Keratinocyte (primary cell): ENCODE data around the gene SLC12A3. TPM values are rescaled to one million over a fixed set of nuclear protein-coding genes. Genes with fewer than 3 reads are reported as not detected.

Experiments used
- DNase-seq: peaks from one replicate; pipeline ENCODE4 v3.0.0-alpha.2; 2011; ENCODE audit warnings: low read depth, missing footprints, low spot score
- FAIRE-seq: peaks from 2 replicates; lab custom pipeline; 2011; peaks lifted over from hg19 to GRCh38; lab: Jason Lieb, UNC
- H2AFZ ChIP-seq: 2 replicates; pipeline ENCODE4 v1.6.0; 2012; ENCODE audit warnings: low read length, control low read depth, inconsistent platforms; ENCODE audit not compliant: control insufficient read depth
- H3K27ac ChIP-seq: 2 replicates; pipeline ENCODE4 v1.5.1; 2011; ENCODE audit warnings: low read length; ENCODE audit not compliant: control insufficient read depth, insufficient read depth
- H3K27me3 ChIP-seq: 3 replicates; pipeline ENCODE4 v1.6.0; 2011; ENCODE audit warnings: low read length; ENCODE audit not compliant: control insufficient read depth, insufficient read depth; ENCODE audit errors: extremely low read depth
- H3K36me3 ChIP-seq, 2 experiments: 2 replicates in 1 of 2; 3 replicates in 1 of 2; pipeline ENCODE4 v1.5.1; 2011; ENCODE audit warnings: low read length in 2 of 2, mild to moderate bottlenecking in 1 of 2; ENCODE audit not compliant: control insufficient read depth in 2 of 2, insufficient read depth in 2 of 2; ENCODE audit errors: extremely low read depth in 1 of 2
- H3K4me1 ChIP-seq: 3 replicates; pipeline ENCODE4 v1.5.1; 2011; ENCODE audit warnings: low read length; ENCODE audit not compliant: control insufficient read depth, insufficient read depth; ENCODE audit errors: extremely low read depth
- H3K4me2 ChIP-seq: 3 replicates; pipeline ENCODE4 v1.6.0; 2011; ENCODE audit warnings: low read depth, low read length; ENCODE audit not compliant: control insufficient read depth, insufficient read depth; ENCODE audit errors: extremely low read depth
- H3K4me3 ChIP-seq, 3 experiments: fragments of 200-600 bp in 1 of 3; sonication (generic) in 1 of 3; 2 replicates in 2 of 3; 3 replicates in 1 of 3; pipeline ENCODE4 v1.5.1; 2011 to 2016; ENCODE audit warnings: low read length in 3 of 3, mild to moderate bottlenecking in 3 of 3, control low read depth in 2 of 3, inconsistent platforms in 1 of 3, low read depth in 1 of 3, mixed read lengths in 1 of 3, mixed run types in 1 of 3, moderate library complexity in 1 of 3; ENCODE audit not compliant: control insufficient read depth in 2 of 3, insufficient read depth in 2 of 3; ENCODE audit errors: extremely low read depth in 1 of 3
- H3K79me2 ChIP-seq: 2 replicates; pipeline ENCODE4 v1.6.0; 2012; ENCODE audit warnings: low read length; ENCODE audit not compliant: control insufficient read depth, insufficient read depth
- H3K9ac ChIP-seq: 3 replicates; pipeline ENCODE4 v1.6.0; 2011; ENCODE audit warnings: low read length; ENCODE audit not compliant: control insufficient read depth, insufficient read depth; ENCODE audit errors: extremely low read depth
- H3K9me1 ChIP-seq: 3 replicates; pipeline ENCODE4 v1.6.0; 2011; ENCODE audit warnings: low read length; ENCODE audit not compliant: control insufficient read depth, insufficient read depth; ENCODE audit errors: extremely low read depth
- H3K9me3 ChIP-seq: 2 replicates; pipeline ENCODE4 v1.5.1; 2012; ENCODE audit warnings: low read depth, low read length; ENCODE audit not compliant: control insufficient read depth
- H4K20me1 ChIP-seq: 3 replicates; pipeline ENCODE4 v1.6.0; 2011; ENCODE audit warnings: low read length; ENCODE audit not compliant: control insufficient read depth, insufficient read depth; ENCODE audit errors: extremely low read depth
- EZH2 ChIP-seq: IDR thresholded peaks from one replicate; pipeline ENCODE4 v1.6.1; 2012; ENCODE audit warnings: inconsistent platforms, mild to moderate bottlenecking, low read length, moderate library complexity
- dilution Hi-C: fragments of 300-500 bp; cut with MboI; formaldehyde crosslinking; loops from one replicate; pipeline ENCODE4 v1.7.0; 2020; ENCODE audit warnings: low sequenced_read_pairs; ENCODE audit not compliant: extremely low pct_ligation_motif_present
- polyA plus RNA-seq, 5 experiments: library from polyadenylated mRNA; depleted of rRNA in 3 of 5; stranded (reverse) in 3 of 5; stranded (forward) in 1 of 5; unstranded in 1 of 5; fragments of >200 nt; gene quantifications; 1 replicate in 1 of 5; 2 replicates in 3 of 5; 3 replicates in 1 of 5; pipeline versions ENCODE4 v1.2.1 to v1.2.3, GENCODE V29; 2011 to 2012; ENCODE audit warnings: missing spikeins in 2 of 5, low read depth in 1 of 5, low replicate concordance in 1 of 5
- TF ChIP-seq, protein P1 (sequence below), 3 experiments: IDR thresholded peaks in 1 of 3; conservative IDR thresholded peaks in 1 of 3; optimal IDR thresholded peaks in 1 of 3; 2 replicates in 2 of 3; 3 replicates in 1 of 3; pipeline versions ENCODE3 to v1.5.1; 2011; ENCODE audit warnings: low read length in 3 of 3, mild to moderate bottlenecking in 3 of 3, moderate library complexity in 2 of 3, control low read depth in 1 of 3, inconsistent platforms in 1 of 3; ENCODE audit not compliant: insufficient read depth in 2 of 3; ENCODE audit errors: extremely low read depth in 1 of 3

SLC12A3 gene
- polyA plus RNA-seq, 1 donor (not counting 4 experiments of a cell fraction or from before 2014, with no cell fraction given) = not detected

DNA sequence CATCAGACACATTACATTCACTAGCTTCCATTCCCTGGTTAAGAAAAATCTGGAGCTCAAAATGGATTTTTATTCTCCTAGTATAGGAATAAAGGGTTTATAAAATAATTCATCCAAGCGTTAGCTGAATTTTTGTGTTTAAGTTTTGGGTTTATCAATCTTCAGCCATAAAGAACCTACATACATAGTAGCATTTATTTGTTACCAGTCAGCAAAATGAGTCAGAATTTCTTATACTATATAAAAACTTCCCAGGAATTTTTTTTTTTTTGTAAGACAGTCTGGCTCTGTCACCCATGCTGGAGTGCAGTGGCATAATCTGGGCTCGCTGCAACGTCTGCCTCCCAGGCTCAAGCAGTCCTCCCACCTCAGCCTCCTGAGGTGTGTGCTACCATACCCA lies 40.2 kb upstream of the SLC12A3 start:
- Histone ChIP-seq H3K4me2 (no peak overlapping the region), H3K4me1 (no peaks in the 10 kb centered on the region), H3K36me3 (peaks cover 18 to 43% of the 10 kb centered on the region in 2 experiments), H3K9me3 (no peaks in the 10 kb centered on the region), H3K27me3 (no peaks in the 10 kb centered on the region), H3K27ac (no peak overlapping the region), H4K20me1 (no peaks in the 10 kb centered on the region), H2AFZ (no peak overlapping the region), H3K9ac (no peak overlapping the region), H3K79me2 (no peaks in the 10 kb centered on the region), H3K9me1 (no peaks in the 10 kb centered on the region), H3K4me3 (no peak overlapping the region)
- no peak for TF ChIP-seq EZH2
- TF ChIP-seq, protein P1, sequence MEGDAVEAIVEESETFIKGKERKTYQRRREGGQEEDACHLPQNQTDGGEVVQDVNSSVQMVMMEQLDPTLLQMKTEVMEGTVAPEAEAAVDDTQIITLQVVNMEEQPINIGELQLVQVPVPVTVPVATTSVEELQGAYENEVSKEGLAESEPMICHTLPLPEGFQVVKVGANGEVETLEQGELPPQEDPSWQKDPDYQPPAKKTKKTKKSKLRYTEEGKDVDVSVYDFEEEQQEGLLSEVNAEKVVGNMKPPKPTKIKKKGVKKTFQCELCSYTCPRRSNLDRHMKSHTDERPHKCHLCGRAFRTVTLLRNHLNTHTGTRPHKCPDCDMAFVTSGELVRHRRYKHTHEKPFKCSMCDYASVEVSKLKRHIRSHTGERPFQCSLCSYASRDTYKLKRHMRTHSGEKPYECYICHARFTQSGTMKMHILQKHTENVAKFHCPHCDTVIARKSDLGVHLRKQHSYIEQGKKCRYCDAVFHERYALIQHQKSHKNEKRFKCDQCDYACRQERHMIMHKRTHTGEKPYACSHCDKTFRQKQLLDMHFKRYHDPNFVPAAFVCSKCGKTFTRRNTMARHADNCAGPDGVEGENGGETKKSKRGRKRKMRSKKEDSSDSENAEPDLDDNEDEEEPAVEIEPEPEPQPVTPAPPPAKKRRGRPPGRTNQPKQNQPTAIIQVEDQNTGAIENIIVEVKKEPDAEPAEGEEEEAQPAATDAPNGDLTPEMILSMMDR (optimal IDR thresholded peaks at IDR 0.05 in 1 of 3, IDR thresholded peaks at IDR 0.05 in 1 of 3, conservative IDR thresholded peaks at IDR 0.05 in 1 of 3; ENCODE audit: extremely low read depth in 1 of 3, insufficient read depth in 2 of 3, low read length in 3 of 3) = no peak
- DNase-seq = no peak
- no peak for FAIRE-seq
- dilution Hi-C loops = no loop called here

- no peak for FAIRE-seq
- TF ChIP-seq EZH2 = no peak
- TF ChIP-seq, protein P1 (optimal IDR thresholded peaks at IDR 0.05 in 1 of 3, IDR thresholded peaks at IDR 0.05 in 1 of 3, conservative IDR thresholded peaks at IDR 0.05 in 1 of 3; ENCODE audit: extremely low read depth in 1 of 3, insufficient read depth in 2 of 3, low read length in 3 of 3) = no peak
- Histone ChIP-seq H3K4me1 (no peaks in the 10 kb centered on the region), H3K9me3 (no peaks in the 10 kb centered on the region), H3K27ac (no peak overlapping the region), H2AFZ (no peak overlapping the region), H4K20me1 (no peaks in the 10 kb centered on the region), H3K79me2 (no peaks in the 10 kb centered on the region), H3K36me3 (peaks cover 21 to 46% of the 10 kb centered on the region in 2 experiments), H3K4me2 (no peak overlapping the region), H3K4me3 (no peak overlapping the region), H3K9ac (no peak overlapping the region), H3K9me1 (no peaks in the 10 kb centered on the region), H3K27me3 (no peaks in the 10 kb centered on the region)
- dilution Hi-C loops = no loop called here
- no peak for DNase-seq
These were observed 39.2 kb upstream of the SLC12A3 start for GRCh38 chr16:56825826-56826225.
